ENCODE data around the gene ABLIM1.

The ABLIM1 gene

GRCh38 chr10:114611617-114612016 lies 46.5 kb downstream of the ABLIM1 start:
- Histone ChIP-seq H2BK120ac (ENCODE audit: low read depth, low read length) (no peak overlapping the region), H3K9ac (ENCODE audit: low read length) (no peak overlapping the region), H3K27me3 (ENCODE audit: control insufficient read depth in 1 of 2, insufficient read depth in 1 of 2, low read length in 2 of 2) (peaks cover 0 to 4% of the 10 kb centered on the region in 2 experiments)

GRCh38 chr10:114609518-114610426 lies 48.3 kb downstream of the ABLIM1 start:
- Histone ChIP-seq H3K27me3 (ENCODE audit: control insufficient read depth in 1 of 2, insufficient read depth in 1 of 2, low read length in 2 of 2) (peaks cover 0 to 4% of the 10 kb centered on the region in 2 experiments), H2BK15ac (ENCODE audit: low read depth, poor library complexity, severe bottlenecking) (no peak overlapping the region), H3K36me3 (ENCODE audit: control insufficient read depth in 1 of 2, insufficient read depth in 2 of 2, low read depth in 1 of 2, low read length in 2 of 2) (no peaks in the 10 kb centered on the region), H4K8ac (ENCODE audit: low read length) (no peak overlapping the region), H3K27ac (ENCODE audit: low read length, poor library complexity, severe bottlenecking) (no peak overlapping the region), H3K4me2 (ENCODE audit: low read length, poor library complexity, severe bottlenecking) (no peak overlapping the region), H3K4ac (ENCODE audit: low read depth in 1 of 2, low read length in 2 of 2) (no peak overlapping the region), H3K4me1 (ENCODE audit: control insufficient read depth, insufficient read depth, low read depth, low read length) (peaks cover 11% of the 10 kb centered on the region), H3K14ac (ENCODE audit: low read length in 2 of 2) (no peak overlapping the region), H3K18ac (ENCODE audit: low read depth in 1 of 2, low read length in 2 of 2) (no peak overlapping the region), H2BK5ac (ENCODE audit: low read depth, low read length, poor library complexity, severe bottlenecking) (no peak overlapping the region), H3K9me3 (ENCODE audit: control insufficient read depth, low read length) (no peaks in the 10 kb centered on the region), H3K9ac (ENCODE audit: low read length) (no peak overlapping the region), H2AK5ac (ENCODE audit: low read length, severe bottlenecking) (no peak overlapping the region), H3K4me3 (ENCODE audit: insufficient read depth in 1 of 2, low read depth in 1 of 2, low read length in 2 of 2) (no peak overlapping the region), H4K91ac (ENCODE audit: low read length) (no peak overlapping the region), H3K23ac (ENCODE audit: low read length in 2 of 2) (no peak overlapping the region), H2BK120ac (ENCODE audit: low read depth, low read length) (no peak overlapping the region), H2AFZ (ENCODE audit: low read depth, low read length) (no peak overlapping the region), H2BK12ac (ENCODE audit: low read length in 2 of 2) (no peak overlapping the region), H3K79me1 (replicated peaks; ENCODE audit: low read length, poor library complexity, severe bottlenecking) (peaks cover 17% of the 10 kb centered on the region)
- DNase-seq: no peak
- WGBS: 93% methylated on average over 7 of the region's 8 CpGs

More at GRCh38 chr10:114611617-114612016, 46.5 kb downstream of the ABLIM1 start:
- no peak overlapping the region for H3K27ac ChIP-seq (ENCODE audit: low read length, poor library complexity, severe bottlenecking)
- H3K4me2 ChIP-seq (ENCODE audit: low read length, poor library complexity, severe bottlenecking): no peak overlapping the region
- H3K36me3 ChIP-seq (ENCODE audit: control insufficient read depth in 1 of 2, insufficient read depth in 2 of 2, low read depth in 1 of 2, low read length in 2 of 2): no peaks in the 10 kb centered on the region
- H4K8ac ChIP-seq (ENCODE audit: low read length): no peak overlapping the region
- WGBS: 100% methylated on average over 1 of the region's 1 CpG
- peaks cover 18% of the 10 kb centered on the region for H3K79me1 ChIP-seq (replicated peaks; ENCODE audit: low read length, poor library complexity, severe bottlenecking)
- H3K4me3 ChIP-seq (ENCODE audit: insufficient read depth in 1 of 2, low read depth in 1 of 2, low read length in 2 of 2): no peak overlapping the region
- no peaks in the 10 kb centered on the region for H3K9me3 ChIP-seq (ENCODE audit: control insufficient read depth, low read length)
- H3K4me1 ChIP-seq (ENCODE audit: control insufficient read depth, insufficient read depth, low read depth, low read length): peaks cover 7% of the 10 kb centered on the region
- no peak overlapping the region for H3K23ac ChIP-seq (ENCODE audit: low read length in 2 of 2)
- no peak overlapping the region for H4K91ac ChIP-seq (ENCODE audit: low read length)
- no peak overlapping the region for H3K4ac ChIP-seq (ENCODE audit: low read depth in 1 of 2, low read length in 2 of 2)
- peak; percentile 12 for DNase-seq
- no peak overlapping the region for H2BK12ac ChIP-seq (ENCODE audit: low read length in 2 of 2)
- no peak overlapping the region for H3K14ac ChIP-seq (ENCODE audit: low read length in 2 of 2)
- peak overlapping the region; percentile 23 for H2AK5ac ChIP-seq (ENCODE audit: low read length, severe bottlenecking)
- H2BK5ac ChIP-seq (ENCODE audit: low read depth, low read length, poor library complexity, severe bottlenecking): no peak overlapping the region
- H3K18ac ChIP-seq (ENCODE audit: low read depth in 1 of 2, low read length in 2 of 2): no peak overlapping the region
- H2AFZ ChIP-seq (ENCODE audit: low read depth, low read length): no peak overlapping the region
- no peak overlapping the region for H2BK15ac ChIP-seq (ENCODE audit: low read depth, poor library complexity, severe bottlenecking)

- H3K14ac ChIP-seq (ENCODE audit: low read length in 2 of 2): no peak overlapping the region
- no peak overlapping the region for H2BK120ac ChIP-seq (ENCODE audit: low read depth, low read length)
- no peak overlapping the region for H4K8ac ChIP-seq (ENCODE audit: low read length)
- DNase-seq: no peak
- no peaks in the 10 kb centered on the region for H3K36me3 ChIP-seq (ENCODE audit: control insufficient read depth in 1 of 2, insufficient read depth in 2 of 2, low read depth in 1 of 2, low read length in 2 of 2)
- H3K4ac ChIP-seq (ENCODE audit: low read depth in 1 of 2, low read length in 2 of 2): no peak overlapping the region
- WGBS: 94% methylated on average over 5 of the region's 8 CpGs
- no peak overlapping the region for H3K4me2 ChIP-seq (ENCODE audit: low read length, poor library complexity, severe bottlenecking)
- no peak overlapping the region for H2BK5ac ChIP-seq (ENCODE audit: low read depth, low read length, poor library complexity, severe bottlenecking)
- H3K4me3 ChIP-seq (ENCODE audit: insufficient read depth in 1 of 2, low read depth in 1 of 2, low read length in 2 of 2): no peak overlapping the region
- no peak overlapping the region for H2BK15ac ChIP-seq (ENCODE audit: low read depth, poor library complexity, severe bottlenecking)
- H2AFZ ChIP-seq (ENCODE audit: low read depth, low read length): no peak overlapping the region
- peaks cover 18% of the 10 kb centered on the region for H3K79me1 ChIP-seq (replicated peaks; ENCODE audit: low read length, poor library complexity, severe bottlenecking)
- H3K27ac ChIP-seq (ENCODE audit: low read length, poor library complexity, severe bottlenecking): no peak overlapping the region
- no peaks in the 10 kb centered on the region for H3K9me3 ChIP-seq (ENCODE audit: control insufficient read depth, low read length)
- H3K27me3 ChIP-seq (ENCODE audit: control insufficient read depth in 1 of 2, insufficient read depth in 1 of 2, low read length in 2 of 2): peaks cover 0 to 4% of the 10 kb centered on the region in 2 experiments
- no peak overlapping the region for H2BK12ac ChIP-seq (ENCODE audit: low read length in 2 of 2)
- H3K4me1 ChIP-seq (ENCODE audit: control insufficient read depth, insufficient read depth, low read depth, low read length): peaks cover 11% of the 10 kb centered on the region
- no peak overlapping the region for H3K18ac ChIP-seq (ENCODE audit: low read depth in 1 of 2, low read length in 2 of 2)
- no peak overlapping the region for H3K9ac ChIP-seq (ENCODE audit: low read length)
- no peak overlapping the region for H4K91ac ChIP-seq (ENCODE audit: low read length)
- H3K23ac ChIP-seq (ENCODE audit: low read length in 2 of 2): no peak overlapping the region
- peak overlapping the region; percentile 22 for H2AK5ac ChIP-seq (ENCODE audit: low read length, severe bottlenecking)
Measured at GRCh38 chr10:114607358-114607998, 50.6 kb downstream of the ABLIM1 start.

- Histone ChIP-seq H2AK5ac (ENCODE audit: low read length, severe bottlenecking) (no peak overlapping the region), H2BK5ac (ENCODE audit: low read depth, low read length, poor library complexity, severe bottlenecking) (no peak overlapping the region), H3K79me1 (replicated peaks; ENCODE audit: low read length, poor library complexity, severe bottlenecking) (peaks cover 20% of the 10 kb centered on the region), H3K4me2 (ENCODE audit: low read length, poor library complexity, severe bottlenecking) (peak overlapping the region; percentile 46), H4K8ac (ENCODE audit: low read length) (no peak overlapping the region), H3K4me3 (ENCODE audit: insufficient read depth in 1 of 2, low read depth in 1 of 2, low read length in 2 of 2) (no peak overlapping the region), H2BK120ac (ENCODE audit: low read depth, low read length) (no peak overlapping the region), H3K27me3 (ENCODE audit: control insufficient read depth in 1 of 2, insufficient read depth in 1 of 2, low read length in 2 of 2) (peaks cover 0 to 3% of the 10 kb centered on the region in 2 experiments), H4K91ac (ENCODE audit: low read length) (no peak overlapping the region), H3K4me1 (ENCODE audit: control insufficient read depth, insufficient read depth, low read depth, low read length) (peaks cover 10% of the 10 kb centered on the region), H2BK12ac (ENCODE audit: low read length in 2 of 2) (no peak overlapping the region), H3K9me3 (ENCODE audit: control insufficient read depth, low read length) (no peaks in the 10 kb centered on the region), H3K23ac (ENCODE audit: low read length in 2 of 2) (no peak overlapping the region), H2AFZ (ENCODE audit: low read depth, low read length) (no peak overlapping the region), H3K18ac (ENCODE audit: low read depth in 1 of 2, low read length in 2 of 2) (no peak overlapping the region), H3K36me3 (ENCODE audit: control insufficient read depth in 1 of 2, insufficient read depth in 2 of 2, low read depth in 1 of 2, low read length in 2 of 2) (peaks cover 0 to 9% of the 10 kb centered on the region in 2 experiments), H2BK15ac (ENCODE audit: low read depth, poor library complexity, severe bottlenecking) (no peak overlapping the region), H3K9ac (ENCODE audit: low read length) (no peak overlapping the region), H3K27ac (ENCODE audit: low read length, poor library complexity, severe bottlenecking) (peak overlapping the region; percentile 81), H3K14ac (ENCODE audit: low read length in 2 of 2) (no peak overlapping the region), H3K4ac (ENCODE audit: low read depth in 1 of 2, low read length in 2 of 2) (no peak overlapping the region)
- peak; percentile 6 for DNase-seq
- 98% methylated on average over 2 of the region's 4 CpGs for WGBS
Measured at GRCh38 chr10:114605155-114605797, 52.8 kb downstream of the ABLIM1 start.

Data from mesenchymal stem cell (in vitro differentiated cells and primary cell).